ENCODE results near the gene NDST1.

Gene NDST1

DNA sequence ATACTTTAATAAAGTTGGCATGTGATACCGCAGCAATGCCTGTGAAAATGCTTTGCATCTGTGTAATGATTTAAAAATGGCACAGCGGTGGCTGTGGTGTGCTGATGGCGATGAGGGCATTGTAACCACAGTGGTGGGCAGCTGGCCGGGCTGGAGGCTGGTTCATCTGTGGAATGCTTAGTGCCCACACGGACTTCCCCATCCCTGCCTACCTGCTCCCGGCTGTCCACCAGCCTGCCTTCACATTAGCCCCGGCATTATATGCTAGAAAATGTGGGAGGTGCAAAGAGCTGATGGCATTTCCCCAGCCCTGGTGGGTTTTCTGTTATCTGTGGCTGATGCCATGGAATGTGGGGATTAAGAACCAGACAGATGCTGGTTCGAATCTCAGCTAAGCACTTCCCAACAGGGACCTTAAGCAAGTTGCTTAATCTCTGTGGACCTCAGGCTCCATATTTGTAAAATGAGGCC, 2.9 kb upstream of the NDST1 start:
- in situ Hi-C loops (cut with MboI; ENCODE audit: low sequenced_read_pairs, unreplicated experiment), result no loop called here
- DNase-seq (ENCODE audit: low spot score), result no peak
- TF ChIP-seq, protein P1, sequence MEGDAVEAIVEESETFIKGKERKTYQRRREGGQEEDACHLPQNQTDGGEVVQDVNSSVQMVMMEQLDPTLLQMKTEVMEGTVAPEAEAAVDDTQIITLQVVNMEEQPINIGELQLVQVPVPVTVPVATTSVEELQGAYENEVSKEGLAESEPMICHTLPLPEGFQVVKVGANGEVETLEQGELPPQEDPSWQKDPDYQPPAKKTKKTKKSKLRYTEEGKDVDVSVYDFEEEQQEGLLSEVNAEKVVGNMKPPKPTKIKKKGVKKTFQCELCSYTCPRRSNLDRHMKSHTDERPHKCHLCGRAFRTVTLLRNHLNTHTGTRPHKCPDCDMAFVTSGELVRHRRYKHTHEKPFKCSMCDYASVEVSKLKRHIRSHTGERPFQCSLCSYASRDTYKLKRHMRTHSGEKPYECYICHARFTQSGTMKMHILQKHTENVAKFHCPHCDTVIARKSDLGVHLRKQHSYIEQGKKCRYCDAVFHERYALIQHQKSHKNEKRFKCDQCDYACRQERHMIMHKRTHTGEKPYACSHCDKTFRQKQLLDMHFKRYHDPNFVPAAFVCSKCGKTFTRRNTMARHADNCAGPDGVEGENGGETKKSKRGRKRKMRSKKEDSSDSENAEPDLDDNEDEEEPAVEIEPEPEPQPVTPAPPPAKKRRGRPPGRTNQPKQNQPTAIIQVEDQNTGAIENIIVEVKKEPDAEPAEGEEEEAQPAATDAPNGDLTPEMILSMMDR (IDR thresholded peaks at IDR 0.05; ENCODE audit: borderline replicate concordance, control extremely low read depth, extremely low read depth, insufficient read depth, missing control alignments), result no peak

DNA sequence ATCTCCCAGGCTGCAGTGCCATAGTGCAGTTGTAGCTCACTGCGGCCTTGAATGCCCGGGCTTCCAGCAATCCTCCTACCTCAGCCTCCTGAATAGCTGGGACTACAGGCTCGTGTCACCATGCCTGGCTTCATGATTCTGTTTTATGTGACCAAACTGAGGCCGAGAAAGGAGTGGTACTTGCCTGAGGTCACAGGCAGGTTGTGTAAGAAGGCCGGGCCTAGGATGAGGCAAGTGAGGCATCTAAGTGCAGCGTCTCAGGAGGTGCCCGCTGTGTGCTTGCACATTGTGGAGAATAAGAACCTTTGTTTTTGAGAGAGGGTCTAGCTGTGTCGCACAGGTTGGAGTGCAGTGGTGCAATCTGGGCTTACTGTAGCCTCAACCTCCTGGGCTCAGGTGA, 2.1 kb upstream of the NDST1 start:
- TF ChIP-seq, protein P1 (IDR thresholded peaks at IDR 0.05; ENCODE audit: borderline replicate concordance, control extremely low read depth, extremely low read depth, insufficient read depth, missing control alignments), result no peak
- in situ Hi-C loops (cut with MboI; ENCODE audit: low sequenced_read_pairs, unreplicated experiment), result no loop called here
- DNase-seq (ENCODE audit: low spot score), result no peak

DNA sequence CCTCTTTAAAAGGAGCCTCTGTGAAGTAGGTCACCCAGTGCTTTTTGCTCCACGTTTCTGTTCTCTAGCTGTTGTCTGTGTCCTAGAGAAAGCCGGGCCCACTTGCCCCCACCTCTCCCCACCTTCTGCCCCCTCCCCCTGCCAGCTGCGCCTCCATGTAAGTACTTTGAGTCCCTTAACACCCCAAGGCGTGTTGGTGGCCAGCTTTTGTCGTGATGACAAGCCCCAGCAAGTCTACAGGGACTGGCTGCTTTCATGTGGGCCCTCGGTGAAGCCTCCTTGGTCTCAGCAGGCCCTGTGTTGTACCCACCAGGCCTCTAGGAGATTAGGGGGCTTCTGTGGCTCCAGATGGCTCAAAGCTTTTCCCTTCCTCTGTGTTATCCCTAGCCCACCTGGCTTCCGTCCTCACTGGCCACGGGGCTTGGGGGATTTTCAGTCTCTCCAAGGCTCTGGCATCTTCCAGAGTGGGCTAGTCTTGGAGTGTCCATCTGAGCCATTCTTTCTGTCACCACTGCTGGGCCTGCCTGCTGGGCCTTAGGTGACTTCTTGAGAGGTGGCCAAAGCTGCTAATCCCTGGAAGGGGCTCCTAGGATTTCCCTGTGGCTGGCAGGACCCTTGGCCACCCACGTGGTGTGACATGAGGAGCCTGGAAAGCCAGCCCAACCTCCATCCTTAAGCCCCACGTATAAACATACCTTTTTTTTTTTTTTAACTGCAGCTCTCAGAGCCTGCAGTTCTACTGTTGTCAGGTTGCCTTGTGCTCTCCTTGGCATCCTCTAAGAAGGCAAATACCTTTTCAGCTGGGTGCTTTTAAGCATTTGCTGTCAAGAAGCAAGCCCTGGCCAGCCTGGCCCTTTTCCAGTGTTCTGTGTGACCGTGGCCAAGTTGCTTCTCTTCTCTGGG, 1.1 kb upstream of the NDST1 start:
- in situ Hi-C loops (cut with MboI; ENCODE audit: low sequenced_read_pairs, unreplicated experiment), result no loop called here
- TF ChIP-seq, protein P1 (IDR thresholded peaks at IDR 0.05; ENCODE audit: borderline replicate concordance, control extremely low read depth, extremely low read depth, insufficient read depth, missing control alignments), result no peak
- DNase-seq (ENCODE audit: low spot score), result no peak

DNA sequence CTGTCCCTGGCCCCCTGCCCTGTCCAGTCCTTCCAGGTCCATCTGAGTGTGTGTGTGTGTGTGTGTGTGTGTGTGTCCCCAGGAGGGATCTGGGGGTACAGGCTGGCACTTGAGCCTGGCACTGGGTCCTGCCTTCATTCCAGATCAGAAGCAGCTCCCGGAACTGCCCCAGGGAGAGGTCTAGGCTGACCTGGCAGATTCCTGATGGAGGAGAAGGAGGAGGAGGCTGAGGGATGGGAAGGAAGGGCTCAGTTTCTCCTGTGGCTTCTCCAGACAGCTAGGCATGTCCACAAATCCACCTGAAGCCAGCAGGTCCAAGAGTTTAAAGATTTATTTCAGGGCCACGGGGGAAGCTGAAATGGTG, 328 bp downstream of the NDST1 start:
- in situ Hi-C loops (cut with MboI; ENCODE audit: low sequenced_read_pairs, unreplicated experiment), result no loop called here
- TF ChIP-seq, protein P1 (IDR thresholded peaks at IDR 0.05; ENCODE audit: borderline replicate concordance, control extremely low read depth, extremely low read depth, insufficient read depth, missing control alignments), result no peak
- no peak for DNase-seq (ENCODE audit: low spot score)

DNA sequence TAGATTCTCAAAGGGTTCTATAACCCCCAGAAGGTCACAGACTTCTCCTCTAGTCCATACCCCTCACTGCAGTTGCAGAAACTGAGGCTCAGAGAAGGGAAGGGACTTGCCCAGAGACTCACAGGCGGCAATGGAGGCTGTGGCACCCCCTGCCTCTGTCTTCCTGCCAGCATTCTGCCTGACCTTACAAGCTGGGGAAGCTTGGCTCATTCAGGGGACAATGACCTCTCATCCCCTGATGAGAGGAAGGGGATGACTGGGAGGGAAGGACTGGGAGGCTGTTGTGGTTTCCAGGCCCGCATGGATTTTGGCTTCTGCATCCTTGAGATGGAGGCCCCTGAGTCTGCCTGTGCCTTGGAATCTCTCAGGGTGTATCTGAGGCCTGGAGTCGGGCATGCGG, 897 bp downstream of the NDST1 start:
- TF ChIP-seq, protein P1 (IDR thresholded peaks at IDR 0.05; ENCODE audit: borderline replicate concordance, control extremely low read depth, extremely low read depth, insufficient read depth, missing control alignments), result no peak
- DNase-seq (ENCODE audit: low spot score), result no peak
- in situ Hi-C loops (cut with MboI; ENCODE audit: low sequenced_read_pairs, unreplicated experiment), result no loop called here

DNA sequence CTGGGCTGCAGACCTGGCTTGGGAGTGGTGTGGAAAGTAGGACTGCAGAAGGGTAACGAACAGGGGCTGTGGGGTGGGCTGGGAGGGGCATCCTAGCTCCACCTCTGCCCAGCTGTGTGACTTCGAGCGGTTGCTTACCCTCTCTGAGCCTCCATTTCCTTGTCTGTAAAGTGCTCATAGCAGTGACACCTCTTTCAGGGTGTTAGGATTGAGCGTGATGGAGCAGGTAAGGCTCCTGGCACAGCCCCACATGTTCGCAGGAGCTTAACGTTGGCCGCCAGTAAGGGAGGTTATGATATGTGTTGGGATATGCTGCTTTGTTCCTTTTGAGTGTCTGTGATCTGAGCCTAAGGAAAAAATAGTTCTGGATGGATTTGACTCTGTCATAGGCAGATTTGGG, 2.1 kb downstream of the NDST1 start:
- DNase-seq (ENCODE audit: low spot score), result no peak
- TF ChIP-seq, protein P1 (IDR thresholded peaks at IDR 0.05; ENCODE audit: borderline replicate concordance, control extremely low read depth, extremely low read depth, insufficient read depth, missing control alignments), result no peak
- in situ Hi-C loops (cut with MboI; ENCODE audit: low sequenced_read_pairs, unreplicated experiment), result no loop called here

Measured in GM13976 (cell line).